Breast epithelium (tissue), 4 donors: ENCODE data around the gene RIPK3. TPM values are rescaled to one million over a fixed set of nuclear protein-coding genes. Genes with fewer than 3 reads are reported as not detected.

ENCODE experiments used
- DNase-seq, 2 donors: peaks; one replicate each; pipeline ENCODE4 v3.0.0-alpha.2; 2019; ENCODE audit warnings: low spot score in 2 of 2
- H3K27ac ChIP-seq, 2 donors: fragments of 200-600 bp; sonication (generic) in 1 of 2; one replicate each; pipeline ENCODE4 v1.5.1; 2016 to 2019; ENCODE audit warnings: mild to moderate bottlenecking in 1 of 2
- H3K27me3 ChIP-seq, 2 donors: fragments of 200-600 bp; sonication (generic) in 1 of 2; one replicate each; pipeline versions ENCODE4 v1.5.1 to v1.6.0; 2017 to 2019; ENCODE audit warnings: control low read depth in 1 of 2, mild to moderate bottlenecking in 1 of 2
- H3K36me3 ChIP-seq: fragments of 200-600 bp; one replicate; pipeline ENCODE4 v1.5.1; 2019
- H3K4me1 ChIP-seq, 2 donors: fragments of 200-600 bp; sonication (generic); one replicate each; pipeline ENCODE4 v1.5.1; 2016 to 2019; ENCODE audit warnings: control low read depth in 1 of 2
- H3K4me3 ChIP-seq, 3 donors: fragments of 200-600 bp; sonication (generic); 1 replicate in 2 of 3; 2 replicates in 1 of 3; pipeline ENCODE4 v1.5.1; 2016 to 2019; ENCODE audit warnings: mild to moderate bottlenecking in 3 of 3, moderate library complexity in 2 of 3
- H3K9me3 ChIP-seq, 2 donors: fragments of 200-600 bp; sonication (generic) in 1 of 2; one replicate each; pipeline ENCODE4 v1.5.1; 2016 to 2019; ENCODE audit warnings: control low read depth in 1 of 2
- POLR2A ChIP-seq: fragments of 450-650 bp; IDR thresholded peaks from one replicate; pipeline ENCODE4 v1.6.1; 2016; ENCODE audit warnings: antibody characterized with exemption, mild to moderate bottlenecking, moderate library complexity
- POLR2AphosphoS5 ChIP-seq, 3 donors: sonication (generic); formaldehyde crosslinking; IDR thresholded peaks; one replicate each; pipeline ENCODE4 v1.6.1; 2017; ENCODE audit warnings: antibody characterized with exemption in 3 of 3
- intact Hi-C: fragments of 100-400 bp; cut with DNase I; formaldehyde crosslinking; loops from one replicate; pipeline ENCODE4 v1.15.1; 2023; ENCODE audit warnings: low total_unique reads
- total RNA-seq, 3 donors: library from RNA; depleted of rRNA; stranded (reverse); fragments of >200 nt; gene quantifications; one replicate each; pipeline ENCODE4 v1.1.0, GENCODE V29; 2016
- TF ChIP-seq, protein P1 (sequence below), 3 donors: fragments of 450-650 bp; IDR thresholded peaks; one replicate each; pipeline ENCODE4 v1.5.1; 2016 to 2017; ENCODE audit warnings: antibody characterized with exemption in 3 of 3, mild to moderate bottlenecking in 3 of 3, moderate library complexity in 3 of 3

RIPK3 gene
- total RNA-seq, 3 donors from 2014 or later, result 10.7 to 13.4 (median 12.0) TPM

DNA sequence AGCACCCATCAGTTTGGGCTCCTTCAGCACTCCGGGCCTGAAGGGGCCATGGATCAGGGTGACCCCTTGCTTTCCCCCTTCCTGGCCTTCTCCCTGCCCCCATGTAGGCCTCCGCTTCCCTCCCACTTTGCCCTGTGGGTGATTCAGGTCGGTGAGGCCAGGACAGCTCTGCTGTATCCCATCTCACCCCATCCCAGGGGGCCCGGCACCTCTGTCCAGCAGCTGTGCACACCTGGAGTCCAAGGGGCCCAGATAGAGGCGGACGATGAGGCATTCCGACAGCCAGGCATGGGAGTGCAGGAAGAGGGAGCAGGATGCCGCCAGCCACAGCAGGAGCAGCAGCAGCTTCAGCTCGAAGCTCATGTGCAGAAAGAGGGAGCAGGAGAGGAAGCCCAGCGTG, 17.1 kb downstream of the RIPK3 start:
- Histone ChIP-seq H3K27me3 (no peaks in the 10 kb centered on the region), H3K4me1 (no peaks in the 10 kb centered on the region), H3K4me3 (no peak overlapping the region), H3K27ac (no peak overlapping the region), H3K36me3 (no peaks in the 10 kb centered on the region), H3K9me3 (no peaks in the 10 kb centered on the region)
- intact Hi-C loops, result no loop called here
- no peak for DNase-seq
- TF ChIP-seq, protein P1, sequence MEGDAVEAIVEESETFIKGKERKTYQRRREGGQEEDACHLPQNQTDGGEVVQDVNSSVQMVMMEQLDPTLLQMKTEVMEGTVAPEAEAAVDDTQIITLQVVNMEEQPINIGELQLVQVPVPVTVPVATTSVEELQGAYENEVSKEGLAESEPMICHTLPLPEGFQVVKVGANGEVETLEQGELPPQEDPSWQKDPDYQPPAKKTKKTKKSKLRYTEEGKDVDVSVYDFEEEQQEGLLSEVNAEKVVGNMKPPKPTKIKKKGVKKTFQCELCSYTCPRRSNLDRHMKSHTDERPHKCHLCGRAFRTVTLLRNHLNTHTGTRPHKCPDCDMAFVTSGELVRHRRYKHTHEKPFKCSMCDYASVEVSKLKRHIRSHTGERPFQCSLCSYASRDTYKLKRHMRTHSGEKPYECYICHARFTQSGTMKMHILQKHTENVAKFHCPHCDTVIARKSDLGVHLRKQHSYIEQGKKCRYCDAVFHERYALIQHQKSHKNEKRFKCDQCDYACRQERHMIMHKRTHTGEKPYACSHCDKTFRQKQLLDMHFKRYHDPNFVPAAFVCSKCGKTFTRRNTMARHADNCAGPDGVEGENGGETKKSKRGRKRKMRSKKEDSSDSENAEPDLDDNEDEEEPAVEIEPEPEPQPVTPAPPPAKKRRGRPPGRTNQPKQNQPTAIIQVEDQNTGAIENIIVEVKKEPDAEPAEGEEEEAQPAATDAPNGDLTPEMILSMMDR (IDR thresholded peaks at IDR 0.05), result no peak
- TF ChIP-seq POLR2AphosphoS5 (IDR thresholded peaks at IDR 0.05) (no peak), POLR2A (no peak)

DNA sequence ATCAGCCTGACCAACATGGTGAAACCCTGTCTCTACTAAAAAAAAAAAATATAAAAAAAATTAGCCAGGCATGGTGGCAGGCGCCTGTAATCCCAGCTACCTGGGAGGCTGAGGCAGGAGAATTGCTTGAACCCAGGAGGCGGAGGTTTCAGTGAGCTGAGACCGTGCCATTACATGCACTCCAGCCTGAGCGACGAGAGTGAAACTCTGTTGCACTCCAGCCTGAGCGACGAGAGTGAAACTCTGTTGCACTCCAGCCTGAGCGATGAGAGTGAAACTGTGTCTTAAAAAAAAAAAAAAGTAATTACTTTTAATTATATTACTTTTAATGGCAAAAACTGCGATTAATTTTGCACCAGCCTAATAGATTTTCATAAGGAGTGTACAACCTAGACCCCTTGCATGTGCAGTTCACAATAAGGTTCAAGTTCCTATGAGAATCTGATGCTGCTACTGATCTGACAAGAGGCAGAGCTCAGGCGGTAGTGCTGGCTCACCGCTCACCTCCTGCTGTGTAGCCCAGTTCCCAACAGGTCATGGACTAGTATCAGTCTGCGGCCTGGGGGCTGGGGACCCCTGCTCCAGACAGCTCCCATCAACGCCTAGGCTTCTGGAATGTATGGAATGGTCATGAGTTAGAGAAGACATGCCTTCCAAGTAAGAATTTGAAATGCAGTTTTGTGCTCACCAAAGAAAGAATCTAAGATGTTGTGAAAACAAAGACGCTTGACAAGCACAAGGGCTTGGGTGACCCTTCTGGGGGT, 18.4 kb downstream of the RIPK3 start:
- DNase-seq, result no peak
- Histone ChIP-seq H3K27ac (no peak overlapping the region), H3K9me3 (no peaks in the 10 kb centered on the region), H3K4me3 (no peak overlapping the region), H3K27me3 (no peaks in the 10 kb centered on the region), H3K36me3 (no peaks in the 10 kb centered on the region), H3K4me1 (peaks cover 0 to 1% of the 10 kb centered on the region in 2 donors)
- intact Hi-C loops, result no loop called here
- TF ChIP-seq, protein P1 (IDR thresholded peaks at IDR 0.05), result no peak
- TF ChIP-seq POLR2A (no peak), POLR2AphosphoS5 (IDR thresholded peaks at IDR 0.05) (no peak)

DNA sequence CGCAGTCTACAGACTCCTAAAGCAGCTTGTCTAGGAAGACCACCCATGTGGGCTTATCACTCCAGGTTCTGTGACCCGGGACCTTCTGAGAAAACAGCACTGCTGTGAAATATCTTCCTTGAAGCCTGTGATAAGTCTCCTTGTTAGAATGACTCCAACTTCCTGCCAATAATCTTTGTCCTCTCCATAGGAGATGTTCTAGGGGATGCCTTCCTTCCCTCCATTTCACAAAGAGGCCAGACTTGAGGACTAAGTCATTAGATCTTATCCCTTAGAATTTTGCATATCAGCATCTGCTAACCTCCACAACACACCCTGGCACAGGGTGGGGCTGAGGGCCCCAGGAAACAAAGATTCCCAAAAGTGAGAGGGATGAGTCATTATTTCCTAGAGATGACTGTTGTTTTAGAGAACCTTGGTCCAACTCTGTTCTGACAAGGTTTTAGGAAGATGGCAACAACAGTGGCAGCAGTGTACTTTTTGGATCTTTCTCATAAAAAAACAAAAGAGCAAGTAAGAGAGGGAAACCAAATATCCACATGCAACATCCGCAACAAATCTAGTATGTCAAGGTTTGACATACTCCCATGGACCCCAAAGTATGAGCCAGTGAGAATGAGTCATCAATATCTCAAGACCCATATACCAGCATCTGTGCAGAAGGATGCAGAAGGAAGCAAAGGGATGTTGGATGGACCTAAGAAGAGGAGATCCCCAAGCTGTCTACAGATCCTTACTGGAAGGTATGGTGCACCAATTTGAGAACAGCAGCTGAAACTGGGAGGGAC, 22.5 kb downstream of the RIPK3 start:
- no peaks in the 10 kb centered on the region for H3K36me3 ChIP-seq
- peak overlapping the region in 1 of 2 donors; percentile 80 for H3K27ac ChIP-seq
- H3K27me3 ChIP-seq, result no peaks in the 10 kb centered on the region
- H3K9me3 ChIP-seq, result no peaks in the 10 kb centered on the region
- H3K4me1 ChIP-seq, result peaks cover 0 to 2% of the 10 kb centered on the region in 2 donors
- intact Hi-C loops, result no loop called here
- DNase-seq, result no peak
- TF ChIP-seq POLR2A (no peak), POLR2AphosphoS5 (IDR thresholded peaks at IDR 0.05) (no peak)
- H3K4me3 ChIP-seq, result no peak overlapping the region

DNA sequence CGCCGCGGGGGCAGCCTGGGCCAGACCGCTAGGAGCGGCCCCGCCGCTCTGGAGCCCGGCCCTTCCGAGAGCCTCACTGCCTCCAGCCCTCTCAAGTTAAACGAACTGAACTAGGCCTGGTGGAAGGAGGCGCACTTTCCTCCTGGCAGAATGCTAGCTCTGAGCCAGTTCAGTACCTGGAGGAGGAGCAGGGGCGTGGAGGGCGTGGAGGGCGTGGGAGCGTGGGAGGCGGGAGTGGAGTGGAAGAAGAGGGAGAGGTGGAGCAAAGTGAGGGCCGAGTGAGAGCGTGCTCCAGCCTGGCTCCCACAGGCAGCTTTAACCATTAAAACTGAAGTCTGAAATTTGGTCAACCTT, 23.2 kb downstream of the RIPK3 start:
- intact Hi-C loops, result no loop called here
- Histone ChIP-seq H3K9me3 (no peaks in the 10 kb centered on the region), H3K4me1 (peaks cover 2 to 6% of the 10 kb centered on the region in 2 donors), H3K4me3 (peak overlapping the region in 1 of 3 donors; percentile 27), H3K36me3 (no peaks in the 10 kb centered on the region), H3K27ac (peak overlapping the region in 1 of 2 donors; percentile 80), H3K27me3 (no peaks in the 10 kb centered on the region)
- TF ChIP-seq, protein P1 (IDR thresholded peaks at IDR 0.05), result no peak
- TF ChIP-seq POLR2AphosphoS5 (IDR thresholded peaks at IDR 0.05) (no peak), POLR2A (no peak)
- no peak for DNase-seq

DNA sequence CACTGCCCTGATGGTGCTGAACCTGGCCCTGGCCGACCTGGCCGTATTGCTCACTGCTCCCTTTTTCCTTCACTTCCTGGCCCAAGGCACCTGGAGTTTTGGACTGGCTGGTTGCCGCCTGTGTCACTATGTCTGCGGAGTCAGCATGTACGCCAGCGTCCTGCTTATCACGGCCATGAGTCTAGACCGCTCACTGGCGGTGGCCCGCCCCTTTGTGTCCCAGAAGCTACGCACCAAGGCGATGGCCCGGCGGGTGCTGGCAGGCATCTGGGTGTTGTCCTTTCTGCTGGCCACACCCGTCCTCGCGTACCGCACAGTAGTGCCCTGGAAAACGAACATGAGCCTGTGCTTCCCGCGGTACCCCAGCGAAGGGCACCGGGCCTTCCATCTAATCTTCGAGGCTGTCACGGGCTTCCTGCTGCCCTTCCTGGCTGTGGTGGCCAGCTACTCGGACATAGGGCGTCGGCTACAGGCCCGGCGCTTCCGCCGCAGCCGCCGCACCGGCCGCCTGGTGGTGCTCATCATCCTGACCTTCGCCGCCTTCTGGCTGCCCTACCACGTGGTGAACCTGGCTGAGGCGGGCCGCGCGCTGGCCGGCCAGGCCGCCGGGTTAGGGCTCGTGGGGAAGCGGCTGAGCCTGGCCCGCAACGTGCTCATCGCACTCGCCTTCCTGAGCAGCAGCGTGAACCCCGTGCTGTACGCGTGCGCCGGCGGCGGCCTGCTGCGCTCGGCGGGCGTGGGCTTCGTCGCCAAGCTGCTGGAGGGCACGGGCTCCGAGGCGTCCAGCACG, 23.8 kb downstream of the RIPK3 start:
- peaks cover 2 to 6% of the 10 kb centered on the region in 2 donors for H3K4me1 ChIP-seq
- no peaks in the 10 kb centered on the region for H3K9me3 ChIP-seq
- H3K27me3 ChIP-seq, result no peaks in the 10 kb centered on the region
- peak overlapping the region in 1 of 3 donors; percentile 27 for H3K4me3 ChIP-seq
- H3K27ac ChIP-seq, result peak overlapping the region in 1 of 2 donors; percentile 80
- no peak for DNase-seq
- TF ChIP-seq, protein P1 (IDR thresholded peaks at IDR 0.05), result no peak
- TF ChIP-seq POLR2A (no peak), POLR2AphosphoS5 (IDR thresholded peaks at IDR 0.05) (no peak)
- intact Hi-C loops, result no loop called here
- H3K36me3 ChIP-seq, result no peaks in the 10 kb centered on the region
